ENCODE results near the gene NOBOX. TPM values are rescaled to one million over a fixed set of nuclear protein-coding genes. Genes with fewer than 3 reads are reported as not detected.
"Not testable (repeated sequence)": the region's sequence is repeated elsewhere in the genome, so short reads cannot be mapped to it uniquely, and the experiment has no call there.

NOBOX gene
- total RNA-seq, 1 donor from 2014 or later, result not detected

DNA sequence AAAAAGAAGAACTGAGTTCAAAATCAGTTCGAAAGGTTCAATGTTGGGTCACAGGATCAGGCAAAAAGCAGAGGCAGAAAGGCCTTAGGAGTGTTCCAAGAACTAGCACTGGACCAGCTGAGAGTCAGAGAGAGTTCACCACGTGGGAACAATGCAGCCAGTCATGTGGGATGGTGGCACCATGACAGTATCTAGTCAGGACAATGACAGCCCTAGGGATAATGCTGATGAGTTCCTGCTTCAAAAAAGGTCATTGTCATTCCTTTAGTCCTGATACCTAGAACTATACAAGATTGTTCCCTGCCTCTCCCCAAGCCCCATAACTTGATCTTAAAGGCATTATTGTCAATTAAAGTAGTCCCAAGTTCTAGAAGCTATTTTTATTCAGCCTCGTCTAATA is 51.8 kb downstream of the NOBOX start:
- ATAC-seq (ENCODE audit: poor library complexity); DNase-seq; intact Hi-C loops (cut with DNase I): not testable (repeated sequence)

DNA sequence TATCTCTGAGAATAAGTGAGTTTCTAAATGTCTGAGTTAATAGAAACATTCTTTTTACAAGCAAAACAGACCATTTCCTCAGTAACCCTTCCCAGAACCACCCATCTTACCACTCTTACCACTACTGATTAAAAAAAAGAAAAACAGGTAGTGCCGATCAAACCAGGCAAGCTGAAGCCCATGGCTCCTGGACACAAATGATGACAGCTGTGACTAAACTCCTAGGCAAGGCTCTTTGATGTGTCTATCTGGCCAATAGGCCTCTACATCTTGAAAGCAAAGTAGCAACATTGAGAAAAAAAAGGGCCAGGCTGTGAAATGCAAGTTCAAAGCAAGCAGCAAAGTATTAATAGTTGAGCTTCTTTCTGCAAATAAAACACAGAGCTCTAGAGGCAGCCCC is 54.9 kb downstream of the NOBOX start:
- DNase-seq; ATAC-seq (ENCODE audit: poor library complexity); intact Hi-C loops (cut with DNase I): not testable (repeated sequence)

Other genes with a start within 250 kb of the NOBOX start
- 0.32 TPM for gene CTAGE4, start 220.2 kb downstream of the NOBOX start, total RNA-seq
- gene ARHGEF35, start 207.9 kb downstream of the NOBOX start, total RNA-seq, result 0.67 TPM
- gene OR2A42, start 164.1 kb downstream of the NOBOX start, total RNA-seq, result not detected
- gene OR2A7, start 138.9 kb downstream of the NOBOX start, total RNA-seq, result 0.51 TPM
- 0.32 TPM for gene CTAGE8, start 134.4 kb downstream of the NOBOX start, total RNA-seq
- not detected for gene OR2A1, start 91.3 kb downstream of the NOBOX start, total RNA-seq
- gene ARHGEF5, start 48.3 kb downstream of the NOBOX start, total RNA-seq, result 1.6 TPM

Data from Right ventricle myocardium superior (tissue), 1 donor.